Tibial nerve (tissue), 4 donors: ENCODE results near the gene EVI2B. TPM values are rescaled to one million over a fixed set of nuclear protein-coding genes. Genes with fewer than 3 reads are reported as not detected.

Experiments
- DNase-seq, 2 donors: peaks; one replicate each; pipeline ENCODE4 v3.0.0-alpha.2; 2019; ENCODE audit warnings: low spot score in 2 of 2
- H3K27ac ChIP-seq, 4 donors: fragments of 200-600 bp; sonication (generic) in 3 of 4; one replicate each; pipeline ENCODE4 v1.5.1; 2017 to 2019; ENCODE audit warnings: mild to moderate bottlenecking in 1 of 4
- H3K27me3 ChIP-seq, 2 donors: fragments of 200-600 bp; sonication (generic) in 1 of 2; one replicate each; pipeline versions ENCODE4 v1.5.1 to v1.6.0; 2017 to 2019
- H3K36me3 ChIP-seq, 3 donors: fragments of 200-600 bp; sonication (generic); one replicate each; pipeline ENCODE4 v1.5.1; 2018 to 2019
- H3K4me1 ChIP-seq, 4 donors: fragments of 200-600 bp; sonication (generic) in 3 of 4; one replicate each; pipeline ENCODE4 v1.5.1; 2017 to 2019
- H3K4me3 ChIP-seq, 4 donors: fragments of 200-600 bp; sonication (generic) in 3 of 4; one replicate each; pipeline ENCODE4 v1.5.1; 2017 to 2019; ENCODE audit warnings: mild to moderate bottlenecking in 1 of 4, moderate library complexity in 1 of 4
- H3K9me3 ChIP-seq, 4 donors: fragments of 200-600 bp; sonication (generic) in 3 of 4; one replicate each; pipeline ENCODE4 v1.5.1; 2017 to 2019
- CTCF ChIP-seq, 5 experiments: fragments of 200-600 bp in 3 of 5; fragments of 450-650 bp in 2 of 5; sonication (generic) in 3 of 5; IDR thresholded peaks; one replicate each; pipeline ENCODE4 v1.5.1; 2016 to 2019; ENCODE audit warnings: antibody characterized with exemption in 5 of 5, mild to moderate bottlenecking in 3 of 5, moderate library complexity in 2 of 5
- EP300 ChIP-seq, 2 donors: sonication (generic); formaldehyde crosslinking; IDR thresholded peaks; one replicate each; pipeline ENCODE4 v1.6.1; 2017; ENCODE audit warnings: antibody characterized with exemption in 2 of 2, mild to moderate bottlenecking in 1 of 2
- POLR2A ChIP-seq, 2 donors: fragments of 450-650 bp; IDR thresholded peaks; one replicate each; pipeline ENCODE4 v1.6.1; 2017; ENCODE audit warnings: antibody characterized with exemption in 2 of 2, mild to moderate bottlenecking in 2 of 2, moderate library complexity in 2 of 2
- WGBS, 2 donors: methylation state at CpG; one replicate each; pipeline ENCODE4 v1.1.5; 2018; 5-methylcytosine and 5-hydroxymethylcytosine counted together
- total RNA-seq, 4 donors: library from RNA; depleted of rRNA; stranded (reverse); fragments of >200 nt; gene quantifications; one replicate each; pipeline ENCODE4 v1.1.0, GENCODE V29; 2016

The EVI2B gene
- total RNA-seq, 4 donors from 2014 or later: 5.7 to 9.9 (median 9.3) TPM

GRCh38 chr17:31260151-31260550 is 53.7 kb downstream of the EVI2B start:
- H3K27me3 ChIP-seq: no peaks in the 10 kb centered on the region
- WGBS, 2 donors: 94 to 95% methylated on average over 3 of the region's 3 CpGs
- no peak overlapping the region for H3K27ac ChIP-seq
- no peaks in the 10 kb centered on the region for H3K9me3 ChIP-seq
- no peak for TF ChIP-seq CTCF (IDR thresholded peaks at IDR 0.05)
- TF ChIP-seq EP300 (IDR thresholded peaks at IDR 0.05): no peak
- no peak overlapping the region for H3K4me3 ChIP-seq
- no peak for DNase-seq
- no peaks in the 10 kb centered on the region for H3K4me1 ChIP-seq
- peaks cover 0 to 32% (median 0%) of the 10 kb centered on the region in 3 donors for H3K36me3 ChIP-seq

GRCh38 chr17:31256936-31257335 is 56.9 kb downstream of the EVI2B start:
- Histone ChIP-seq H3K27me3 (no peaks in the 10 kb centered on the region), H3K27ac (no peak overlapping the region), H3K36me3 (peaks cover 0 to 23% (median 0%) of the 10 kb centered on the region in 3 donors), H3K4me1 (peaks cover 0 to 7% (median 0%) of the 10 kb centered on the region in 4 donors), H3K4me3 (no peak overlapping the region), H3K9me3 (no peaks in the 10 kb centered on the region)
- no peak for TF ChIP-seq CTCF (IDR thresholded peaks at IDR 0.05)
- no peak for TF ChIP-seq POLR2A (IDR thresholded peaks at IDR 0.05)
- no peak for TF ChIP-seq EP300 (IDR thresholded peaks at IDR 0.05)
- 75 to 81% methylated on average over 3 of the region's 3 CpGs for WGBS, 2 donors
- DNase-seq: no peak

DNA sequence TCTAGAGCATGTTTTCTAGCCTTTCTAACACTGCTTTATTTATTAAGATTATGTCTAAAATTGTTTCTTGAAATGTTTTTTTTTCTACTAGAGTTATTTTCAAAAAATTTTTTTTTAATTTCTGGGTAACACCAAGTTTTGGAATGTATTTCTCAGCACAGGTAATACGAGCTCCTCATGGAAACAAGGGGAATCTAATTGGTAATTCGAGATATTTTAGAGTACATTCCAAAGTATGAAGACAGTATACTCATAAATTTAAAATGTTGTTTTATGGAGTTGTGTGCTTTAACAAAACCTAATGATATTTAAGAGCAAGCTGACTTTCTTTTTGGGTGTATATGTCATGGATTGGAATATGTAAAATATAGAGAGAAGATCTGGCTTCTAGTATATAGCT is 59.2 kb downstream of the EVI2B start:
- 91 to 93% methylated on average over 2 of the region's 2 CpGs for WGBS, 2 donors
- no peak for DNase-seq
- no peak overlapping the region for H3K27ac ChIP-seq

More for the DNA sequence above, 59.2 kb downstream of the EVI2B start:
- no peak overlapping the region for H3K4me3 ChIP-seq
- H3K27me3 ChIP-seq: no peaks in the 10 kb centered on the region
- TF ChIP-seq POLR2A (IDR thresholded peaks at IDR 0.05): no peak
- TF ChIP-seq EP300 (IDR thresholded peaks at IDR 0.05): no peak
- TF ChIP-seq CTCF (IDR thresholded peaks at IDR 0.05): no peak
- H3K4me1 ChIP-seq: peaks cover 0 to 28% (median 4%) of the 10 kb centered on the region in 4 donors
- H3K9me3 ChIP-seq: no peaks in the 10 kb centered on the region
- H3K36me3 ChIP-seq: peaks cover 0 to 3% (median 0%) of the 10 kb centered on the region in 3 donors

Other genes starting within 250 kb of the EVI2B start
- gene NF1, start 219.1 kb downstream of the EVI2B start, total RNA-seq: 100 to 1,000 TPM in 1 of 4 donors, 10 to 100 TPM in 3; 66.1 to 107 (median 90.9) TPM
- not detected for gene OMG, start 16.8 kb downstream of the EVI2B start, total RNA-seq
- gene EVI2A, start 7.6 kb upstream of the EVI2B start, total RNA-seq: 1 to 10 TPM; 2.9 to 5.5 (median 4.2) TPM
- 1 to 10 TPM; 2.7 to 6.9 (median 4.1) TPM for gene RAB11FIP4, start 77.6 kb upstream of the EVI2B start, total RNA-seq